GM19328 (cell line): ENCODE results near the gene TGIF2LY.
"Not testable (repeated sequence)": the region's sequence is repeated elsewhere in the genome, so short reads cannot be mapped to it uniquely, and the experiment has no call there.

Experiments used
- ATAC-seq: cut with Tn5 transposase; IDR thresholded peaks from one replicate; pipeline ENCODE4 v1.9.1; 2021; ENCODE audit warnings: mild to moderate bottlenecking, moderate library complexity; ENCODE audit not compliant: unreplicated experiment

TGIF2LY gene

GRCh38 chrY:3578767-3579166 is at the start of gene TGIF2LY:
Gene TGIF2LY (plus strand): TSS chrY:3579067. CDS start chrY:3579245, 178 bp downstream.
- not testable (repeated sequence) for ATAC-seq
